ENCODE measurements around the gene LRIF1. TPM values are rescaled to one million over a fixed set of nuclear protein-coding genes. Genes with fewer than 3 reads are reported as not detected.

Gene LRIF1
- total RNA-seq, 4 donors from 2014 or later, result 5.1 to 9.5 (median 5.6) TPM

- intact Hi-C loops (cut with DNase I), result no loop called here
- peaks cover 0 to 21% (median 20%) of the 10 kb centered on the region in 3 donors for H3K9me3 ChIP-seq
- 85 to 93% methylated on average over 2 of the region's 2 CpGs for WGBS, 2 donors
Observed at GRCh38 chr1:110960777-110961420, 2.8 kb downstream of the LRIF1 start.

GRCh38 chr1:110957798-110958197, 5.9 kb downstream of the LRIF1 start:
- H3K27me3 ChIP-seq, result no peaks in the 10 kb centered on the region
- intact Hi-C loops (cut with DNase I), result no loop called here
- H3K27ac ChIP-seq, result no peak overlapping the region
- H3K36me3 ChIP-seq, result peaks cover 0 to 21% (median 0%) of the 10 kb centered on the region in 3 donors
- H3K9me3 ChIP-seq, result peaks cover 0 to 7% (median 3%) of the 10 kb centered on the region in 3 donors
- 93 to 96% methylated on average over 3 of the region's 3 CpGs for WGBS, 2 donors
- H3K4me3 ChIP-seq, result no peak overlapping the region
- peaks cover 0 to 8% (median 0%) of the 10 kb centered on the region in 3 donors for H3K4me1 ChIP-seq
- DNase-seq, result no peak
- TF ChIP-seq POLR2A (IDR thresholded peaks at IDR 0.05), result no peak
- TF ChIP-seq CTCF (IDR thresholded peaks at IDR 0.05), result no peak

More at GRCh38 chr1:110960777-110961420, 2.8 kb downstream of the LRIF1 start:
- DNase-seq, result no peak
- peaks cover 0 to 5% (median 0%) of the 10 kb centered on the region in 4 donors for H3K27me3 ChIP-seq
- H3K4me1 ChIP-seq, result peaks cover 0 to 25% (median 0%) of the 10 kb centered on the region in 3 donors
- H3K27ac ChIP-seq, result no peak overlapping the region
- TF ChIP-seq CTCF (IDR thresholded peaks at IDR 0.05) (no peak), POLR2A (IDR thresholded peaks at IDR 0.05) (no peak)
- peaks cover 0 to 12% (median 0%) of the 10 kb centered on the region in 3 donors for H3K36me3 ChIP-seq
- H3K4me3 ChIP-seq, result no peak overlapping the region

GRCh38 chr1:110956586-110956985, 7.1 kb downstream of the LRIF1 start:
- H3K36me3 ChIP-seq, result peaks cover 0 to 32% (median 0%) of the 10 kb centered on the region in 3 donors
- no peak overlapping the region for H3K4me3 ChIP-seq
- intact Hi-C loops (cut with DNase I), result no loop called here
- H3K4me1 ChIP-seq, result no peaks in the 10 kb centered on the region
- no peak overlapping the region for H3K27ac ChIP-seq
- peaks cover 0 to 12% (median 7%) of the 10 kb centered on the region in 3 donors for H3K9me3 ChIP-seq
- TF ChIP-seq POLR2A (IDR thresholded peaks at IDR 0.05) (no peak), CTCF (IDR thresholded peaks at IDR 0.05) (no peak)
- no peaks in the 10 kb centered on the region for H3K27me3 ChIP-seq
- DNase-seq, result no peak
- WGBS, 2 donors, result 88% methylated on average over 4 of the region's 4 CpGs

GRCh38 chr1:110953031-110953430, 10.7 kb downstream of the LRIF1 start:
- TF ChIP-seq CTCF (IDR thresholded peaks at IDR 0.05) (no peak), POLR2A (IDR thresholded peaks at IDR 0.05) (no peak)
- Histone ChIP-seq H3K9me3 (peaks cover 0 to 17% (median 0%) of the 10 kb centered on the region in 3 donors), H3K36me3 (peaks cover 0 to 52% (median 0%) of the 10 kb centered on the region in 3 donors), H3K27me3 (no peaks in the 10 kb centered on the region), H3K27ac (no peak overlapping the region), H3K4me3 (no peak overlapping the region), H3K4me1 (no peaks in the 10 kb centered on the region)
- intact Hi-C loops (cut with DNase I), result no loop called here
- DNase-seq, result no peak

GRCh38 chr1:110952031-110952430, 11.7 kb downstream of the LRIF1 start:
- Histone ChIP-seq H3K4me1 (no peaks in the 10 kb centered on the region), H3K4me3 (no peak overlapping the region), H3K27me3 (no peaks in the 10 kb centered on the region), H3K36me3 (peaks cover 0 to 61% (median 0%) of the 10 kb centered on the region in 3 donors), H3K27ac (no peak overlapping the region), H3K9me3 (peaks cover 0 to 17% (median 0%) of the 10 kb centered on the region in 3 donors)
- no peak for TF ChIP-seq POLR2A (IDR thresholded peaks at IDR 0.05)
- TF ChIP-seq CTCF (IDR thresholded peaks at IDR 0.05), result no peak
- 92 to 94% methylated on average over 2 of the region's 2 CpGs for WGBS, 2 donors
- DNase-seq, result no peak
- intact Hi-C loops (cut with DNase I), result no loop called here
